GM21619 (cell line): ENCODE data around the gene CDCA3.

Source experiments
- ATAC-seq: cut with Tn5 transposase; IDR thresholded peaks from one replicate; pipeline ENCODE4 v1.9.1; 2021; ENCODE audit not compliant: unreplicated experiment

Gene CDCA3

GRCh38 chr12:6821591-6822425, 29.3 kb downstream of the CDCA3 start, which contains the start of gene GPR162:
GPR162 (plus strand) TSS chr12:6821821; CDS start chr12:6823899, 2,078 bp downstream.
- ATAC-seq, result no peak

- ATAC-seq, result no peak
Measured at GRCh38 chr12:6820166-6820565, 30.9 kb downstream of the CDCA3 start.

- ATAC-seq, result no peak
Measured at GRCh38 chr12:6819106-6820030, 31.7 kb downstream of the CDCA3 start.

- ATAC-seq, result no peak
Measured at GRCh38 chr12:6818645-6819044, 32.4 kb downstream of the CDCA3 start.

- no peak for ATAC-seq
Measured at GRCh38 chr12:6818222-6818621, 32.9 kb downstream of the CDCA3 start.

- ATAC-seq, result no peak
Measured at GRCh38 chr12:6817662-6818157, 33.4 kb downstream of the CDCA3 start.

GRCh38 chr12:6817098-6817497, 34.0 kb downstream of the CDCA3 start:
- no peak for ATAC-seq

- no peak for ATAC-seq
Measured at GRCh38 chr12:6816598-6816997, 34.5 kb downstream of the CDCA3 start.

GRCh38 chr12:6813363-6813762, 37.7 kb downstream of the CDCA3 start:
- ATAC-seq, result no peak

- no peak for ATAC-seq
Measured at GRCh38 chr12:6810758-6811157, 40.3 kb downstream of the CDCA3 start.

GRCh38 chr12:6809056-6809455, 42.0 kb downstream of the CDCA3 start:
- ATAC-seq, result no peak

- no peak for ATAC-seq
Measured at GRCh38 chr12:6807170-6807569, 43.9 kb downstream of the CDCA3 start.

- ATAC-seq, result no peak
Measured at GRCh38 chr12:6799147-6799546, 51.9 kb downstream of the CDCA3 start.
